Nephron (organoid): ENCODE data around the gene RAPGEF6.

Source experiments
- H3K27ac Mint-ChIP-seq, 3 experiments: 2 replicates each; pipeline ENCODE4 v1.8.0; 2020; ENCODE audit warnings: mixed read lengths in 3 of 3, mild to moderate bottlenecking in 2 of 3, moderate library complexity in 1 of 3
- H3K27me3 Mint-ChIP-seq: 2 replicates; pipeline ENCODE4 v1.8.0; 2021; ENCODE audit warnings: low read depth, mild to moderate bottlenecking, moderate library complexity, mixed read lengths
- H3K36me3 Mint-ChIP-seq: 2 replicates; pipeline ENCODE4 v1.8.0; 2020; ENCODE audit warnings: low read depth, mixed read lengths
- H3K4me1 Mint-ChIP-seq: 2 replicates; pipeline ENCODE4 v1.8.0; 2020; ENCODE audit warnings: mixed read lengths
- H3K4me3 Mint-ChIP-seq, 3 experiments: 2 replicates each; pipeline ENCODE4 v1.8.0; 2020; ENCODE audit warnings: mild to moderate bottlenecking in 3 of 3, mixed read lengths in 3 of 3, moderate library complexity in 2 of 3
- H3K9me3 Mint-ChIP-seq: 2 replicates; pipeline ENCODE4 v1.8.0; 2020; ENCODE audit warnings: mixed read lengths
- TF ChIP-seq, protein P1 (sequence below), 3 experiments: fragments of 200-600 bp; sonication (generic); IDR thresholded peaks; one replicate each; pipeline ENCODE4 v1.5.0; 2021; ENCODE audit warnings: antibody characterized with exemption in 3 of 3; ENCODE audit not compliant: unreplicated experiment in 3 of 3

The RAPGEF6 gene

DNA sequence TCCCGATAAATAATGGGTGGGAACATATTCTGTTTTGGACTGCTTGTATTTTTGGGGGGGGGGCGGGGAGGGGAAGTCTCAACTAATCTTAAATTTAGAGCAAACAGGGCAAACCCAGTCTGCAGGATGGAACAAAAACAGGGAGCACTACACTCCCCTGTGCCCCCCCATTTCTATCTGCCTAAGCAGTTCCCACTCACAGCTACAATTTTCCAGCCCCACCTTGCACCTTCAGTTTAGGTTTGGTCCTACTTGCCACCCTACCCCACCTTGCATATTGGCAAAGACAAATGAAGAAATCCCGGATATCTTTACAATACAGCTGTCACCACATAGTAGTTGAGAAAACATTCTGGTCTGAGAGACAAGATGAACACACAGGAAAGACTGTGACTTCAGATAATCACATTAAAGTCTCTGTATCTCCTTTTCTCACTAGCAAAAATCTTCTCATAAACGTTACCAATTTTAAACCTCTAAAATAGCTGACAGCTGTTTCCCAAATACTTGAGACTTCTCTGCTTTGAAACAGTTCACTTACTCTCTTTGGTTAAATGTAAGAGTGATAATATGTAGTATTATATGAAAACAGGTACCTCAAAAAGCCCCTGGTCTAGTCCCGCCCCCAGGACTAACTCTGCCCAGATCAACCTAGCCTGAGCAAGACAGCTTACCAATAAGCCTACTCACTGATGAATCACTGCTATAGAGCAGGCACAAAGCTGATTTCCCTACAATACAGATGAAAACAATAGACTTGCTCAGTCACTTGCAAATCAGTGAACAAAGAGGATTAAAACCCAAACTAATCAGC is 5.2 kb upstream of the RAPGEF6 start:
- H3K4me1 Mint-ChIP-seq, result peaks cover 7% of the 10 kb centered on the region
- TF ChIP-seq, protein P1, sequence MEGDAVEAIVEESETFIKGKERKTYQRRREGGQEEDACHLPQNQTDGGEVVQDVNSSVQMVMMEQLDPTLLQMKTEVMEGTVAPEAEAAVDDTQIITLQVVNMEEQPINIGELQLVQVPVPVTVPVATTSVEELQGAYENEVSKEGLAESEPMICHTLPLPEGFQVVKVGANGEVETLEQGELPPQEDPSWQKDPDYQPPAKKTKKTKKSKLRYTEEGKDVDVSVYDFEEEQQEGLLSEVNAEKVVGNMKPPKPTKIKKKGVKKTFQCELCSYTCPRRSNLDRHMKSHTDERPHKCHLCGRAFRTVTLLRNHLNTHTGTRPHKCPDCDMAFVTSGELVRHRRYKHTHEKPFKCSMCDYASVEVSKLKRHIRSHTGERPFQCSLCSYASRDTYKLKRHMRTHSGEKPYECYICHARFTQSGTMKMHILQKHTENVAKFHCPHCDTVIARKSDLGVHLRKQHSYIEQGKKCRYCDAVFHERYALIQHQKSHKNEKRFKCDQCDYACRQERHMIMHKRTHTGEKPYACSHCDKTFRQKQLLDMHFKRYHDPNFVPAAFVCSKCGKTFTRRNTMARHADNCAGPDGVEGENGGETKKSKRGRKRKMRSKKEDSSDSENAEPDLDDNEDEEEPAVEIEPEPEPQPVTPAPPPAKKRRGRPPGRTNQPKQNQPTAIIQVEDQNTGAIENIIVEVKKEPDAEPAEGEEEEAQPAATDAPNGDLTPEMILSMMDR (IDR thresholded peaks at IDR 0.05; ENCODE audit: unreplicated experiment in 3 of 3), result no peak
- no peak overlapping the region for H3K4me3 Mint-ChIP-seq
- no peaks in the 10 kb centered on the region for H3K27me3 Mint-ChIP-seq
- H3K9me3 Mint-ChIP-seq, result no peaks in the 10 kb centered on the region
- no peak overlapping the region for H3K27ac Mint-ChIP-seq
- peaks cover 15% of the 10 kb centered on the region for H3K36me3 Mint-ChIP-seq

- H3K4me3 Mint-ChIP-seq, result no peak overlapping the region
- H3K9me3 Mint-ChIP-seq, result no peaks in the 10 kb centered on the region
- H3K4me1 Mint-ChIP-seq, result peaks cover 9% of the 10 kb centered on the region
- peaks cover 4% of the 10 kb centered on the region for H3K36me3 Mint-ChIP-seq
- TF ChIP-seq, protein P1 (IDR thresholded peaks at IDR 0.05; ENCODE audit: unreplicated experiment in 3 of 3), result no peak
- H3K27ac Mint-ChIP-seq, result no peak overlapping the region
- no peaks in the 10 kb centered on the region for H3K27me3 Mint-ChIP-seq
These were observed 4.1 kb upstream of the RAPGEF6 start for GRCh38 chr5:131639148-131639547.

- TF ChIP-seq, protein P1 (IDR thresholded peaks at IDR 0.05; ENCODE audit: unreplicated experiment in 3 of 3), result no peak
- Mint-ChIP-seq H3K4me3 (no peak overlapping the region), H3K9me3 (no peaks in the 10 kb centered on the region), H3K4me1 (peaks cover 14% of the 10 kb centered on the region), H3K27ac (peak overlapping the region in 1 of 3 experiments; percentile 2), H3K36me3 (peaks cover 4% of the 10 kb centered on the region), H3K27me3 (no peaks in the 10 kb centered on the region)
These were observed 2.7 kb upstream of the RAPGEF6 start for GRCh38 chr5:131637694-131638093.

DNA sequence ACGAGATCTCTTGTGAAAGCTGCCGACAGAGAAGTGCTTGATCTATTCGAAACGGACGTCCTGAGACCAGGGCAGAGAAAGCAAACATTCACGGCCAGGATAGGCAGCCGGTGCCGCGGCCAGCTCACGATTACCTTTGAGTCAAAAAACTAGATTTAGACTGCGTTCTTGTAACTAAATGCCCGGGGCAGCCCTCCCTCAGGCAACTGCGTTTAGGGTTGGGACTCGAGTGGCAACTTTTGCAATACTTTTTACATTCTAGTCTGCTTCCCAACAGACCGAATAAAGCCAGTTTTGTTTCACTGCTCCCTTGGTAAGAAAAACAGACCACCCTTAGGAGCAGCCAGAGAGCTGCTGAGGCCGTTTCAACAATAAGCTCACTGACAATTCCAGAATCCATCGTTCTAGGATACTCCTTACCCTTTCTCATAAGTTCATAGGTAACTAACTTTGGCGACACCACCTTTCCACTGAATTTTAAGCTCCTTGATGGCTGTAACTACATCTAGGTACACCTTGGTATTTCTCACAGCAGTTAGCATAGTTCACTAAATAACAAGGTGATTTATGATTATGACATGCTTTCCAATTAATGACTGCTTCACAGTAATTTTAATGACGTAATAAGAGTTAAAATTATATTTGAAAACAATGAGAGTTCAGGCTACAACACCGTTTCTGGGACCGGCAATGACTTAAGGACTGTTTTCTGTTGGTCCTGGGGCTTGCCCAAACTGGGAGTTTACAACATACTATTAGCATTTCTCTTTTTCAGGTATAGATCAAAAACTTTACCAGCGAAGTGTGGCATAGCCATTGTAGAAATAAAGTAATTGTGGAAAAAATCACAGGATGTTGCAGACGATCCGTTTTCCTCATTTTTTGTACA is 899 bp upstream of the RAPGEF6 start:
- H3K9me3 Mint-ChIP-seq, result no peaks in the 10 kb centered on the region
- peak overlapping the region; percentile 98 to 100 (median 99) for H3K27ac Mint-ChIP-seq
- TF ChIP-seq, protein P1 (IDR thresholded peaks at IDR 0.05; ENCODE audit: unreplicated experiment in 3 of 3), result no peak
- H3K27me3 Mint-ChIP-seq, result no peaks in the 10 kb centered on the region
- no peaks in the 10 kb centered on the region for H3K36me3 Mint-ChIP-seq
- H3K4me1 Mint-ChIP-seq, result peaks cover 14% of the 10 kb centered on the region
- H3K4me3 Mint-ChIP-seq, result peak overlapping the region; percentile 97 to 98 (median 97)

- TF ChIP-seq, protein P1 (IDR thresholded peaks at IDR 0.05; ENCODE audit: unreplicated experiment in 3 of 3), result no peak
- H3K36me3 Mint-ChIP-seq, result no peaks in the 10 kb centered on the region
- H3K4me3 Mint-ChIP-seq, result peak overlapping the region; percentile 97 to 98 (median 97)
- no peaks in the 10 kb centered on the region for H3K27me3 Mint-ChIP-seq
- peaks cover 14% of the 10 kb centered on the region for H3K4me1 Mint-ChIP-seq
- peak overlapping the region; percentile 98 to 100 (median 99) for H3K27ac Mint-ChIP-seq
- H3K9me3 Mint-ChIP-seq, result no peaks in the 10 kb centered on the region
These were observed 398 bp downstream of the RAPGEF6 start for GRCh38 chr5:131634666-131634995.
